ENCODE results near the gene LRP1B.

LRP1B gene

GRCh38 chr2:140481136-140481535, 1649.7 kb downstream of the LRP1B start:
- H3K4me3 ChIP-seq (ENCODE audit: low read depth, low read length) = no peak overlapping the region
- no peak for DNase-seq (ENCODE audit: low read depth)
- TF ChIP-seq CTCF (IDR thresholded peaks at IDR 0.05; ENCODE audit: low read depth, low read length, missing control alignments) = no peak

GRCh38 chr2:140473851-140474250, 1657.0 kb downstream of the LRP1B start:
- no peak for TF ChIP-seq CTCF (IDR thresholded peaks at IDR 0.05; ENCODE audit: low read depth, low read length, missing control alignments)

GRCh38 chr2:140472676-140473075, 1658.1 kb downstream of the LRP1B start:
- TF ChIP-seq CTCF (IDR thresholded peaks at IDR 0.05; ENCODE audit: low read depth, low read length, missing control alignments) = no peak

More at GRCh38 chr2:140473851-140474250, 1657.0 kb downstream of the LRP1B start:
- DNase-seq (ENCODE audit: low read depth) = no peak
- no peak overlapping the region for H3K4me3 ChIP-seq (ENCODE audit: low read depth, low read length)

GRCh38 chr2:140465301-140465700, 1665.5 kb downstream of the LRP1B start:
- TF ChIP-seq CTCF (IDR thresholded peaks at IDR 0.05; ENCODE audit: low read depth, low read length, missing control alignments) = no peak
- no peak for DNase-seq (ENCODE audit: low read depth)
- no peak overlapping the region for H3K4me3 ChIP-seq (ENCODE audit: low read depth, low read length)

More at GRCh38 chr2:140472676-140473075, 1658.1 kb downstream of the LRP1B start:
- DNase-seq (ENCODE audit: low read depth) = no peak
- H3K4me3 ChIP-seq (ENCODE audit: low read depth, low read length) = no peak overlapping the region

- no peak overlapping the region for H3K4me3 ChIP-seq (ENCODE audit: low read depth, low read length)
- no peak for TF ChIP-seq CTCF (IDR thresholded peaks at IDR 0.05; ENCODE audit: low read depth, low read length, missing control alignments)
- no peak for DNase-seq (ENCODE audit: low read depth)
Measured at GRCh38 chr2:140462990-140463389, 1667.8 kb downstream of the LRP1B start.

GRCh38 chr2:140457483-140457882, 1673.3 kb downstream of the LRP1B start:
- no peak overlapping the region for H3K4me3 ChIP-seq (ENCODE audit: low read depth, low read length)
- DNase-seq (ENCODE audit: low read depth) = no peak
- TF ChIP-seq CTCF (IDR thresholded peaks at IDR 0.05; ENCODE audit: low read depth, low read length, missing control alignments) = no peak

- TF ChIP-seq CTCF (IDR thresholded peaks at IDR 0.05; ENCODE audit: low read depth, low read length, missing control alignments) = no peak
- H3K4me3 ChIP-seq (ENCODE audit: low read depth, low read length) = no peak overlapping the region
- no peak for DNase-seq (ENCODE audit: low read depth)
Measured at GRCh38 chr2:140455315-140455714, 1675.5 kb downstream of the LRP1B start.

All from GM12864 (cell line).